ENCODE data around the gene TAC3.

The TAC3 gene

DNA sequence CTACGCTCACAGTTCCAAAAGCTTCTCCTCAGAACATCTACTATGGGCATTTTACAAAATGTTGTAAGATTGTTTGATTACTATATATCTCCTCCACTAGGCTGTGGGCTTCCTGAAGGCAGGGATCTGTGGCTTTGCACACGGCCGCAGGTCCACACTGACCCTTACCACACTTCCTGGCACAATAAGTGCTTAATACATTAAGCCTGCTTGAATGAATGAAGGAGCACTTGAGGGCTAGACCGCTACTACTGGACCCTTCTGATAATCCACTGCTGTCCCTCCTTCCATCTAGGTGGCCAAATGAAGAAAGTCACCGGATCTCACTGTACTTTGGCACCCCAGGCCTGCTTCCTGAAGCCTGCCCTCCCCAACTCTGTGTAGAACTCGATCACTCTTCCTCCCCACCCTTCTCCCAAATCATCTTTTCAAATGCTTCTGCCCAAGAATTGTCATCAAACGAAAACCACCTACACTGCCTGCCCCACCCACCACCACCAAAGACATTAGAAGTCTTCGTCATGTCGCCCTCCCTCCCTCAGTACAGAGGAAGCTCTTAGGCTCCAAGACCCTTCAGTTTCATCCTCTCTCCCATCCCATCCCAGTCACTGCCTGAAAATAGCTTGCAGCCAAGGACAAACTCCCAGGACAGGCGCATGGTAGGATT is 9.4 kb downstream of the TAC3 start:
- DNase-seq (ENCODE audit: insufficient read length, low spot score) (no peak), FAIRE-seq (no peak)

DNA sequence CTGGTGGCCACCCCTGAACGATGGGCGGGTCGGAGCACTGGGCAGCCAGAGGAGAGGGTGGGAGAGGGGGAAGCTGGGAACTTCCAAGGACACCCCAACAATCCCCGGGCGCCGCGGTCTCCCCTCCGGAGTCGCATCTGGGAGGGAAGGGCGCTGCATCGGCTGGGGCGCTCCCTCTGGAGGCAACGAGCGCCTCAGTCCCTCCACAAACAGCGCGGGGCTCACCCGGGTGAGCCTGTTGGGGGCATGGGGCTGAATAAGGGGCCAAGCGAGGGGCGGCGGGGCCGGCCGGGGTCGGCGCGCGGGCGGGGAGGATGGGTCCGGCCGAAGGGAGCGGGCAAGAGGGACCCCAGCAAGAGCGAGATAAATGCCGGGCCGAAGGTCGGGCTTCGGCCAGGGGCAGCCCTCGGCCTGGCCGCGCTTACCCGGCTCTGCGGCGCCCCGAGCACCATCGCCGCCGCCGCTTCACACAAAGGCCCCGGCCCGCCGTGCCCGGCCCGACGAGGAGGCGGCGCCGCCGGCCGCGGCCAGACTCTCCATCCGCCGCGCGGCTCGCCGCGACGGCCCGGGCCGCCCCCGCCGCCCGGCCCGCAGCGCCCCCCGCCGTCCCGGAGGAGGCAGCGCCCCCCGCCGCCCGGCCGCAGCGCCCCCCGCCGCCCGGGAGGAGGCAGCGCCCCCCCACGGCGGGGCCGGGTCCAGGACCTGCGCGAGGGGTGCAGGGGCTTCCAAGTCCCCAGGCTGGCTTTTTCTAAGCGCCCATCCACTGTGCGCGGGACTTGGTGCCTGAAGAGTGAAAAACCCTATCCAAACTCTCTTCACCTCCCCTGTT is 10.1 kb downstream of the TAC3 start, which contains the start of gene ZBTB39:
Gene ZBTB39, minus strand, starts transcription at position 567 of the 829 bp plus-strand sequence. CDS start 1,629 bp downstream, outside the sequence.
- peak; percentile 83 for DNase-seq (ENCODE audit: insufficient read length, low spot score)
- no peak for FAIRE-seq

DNA sequence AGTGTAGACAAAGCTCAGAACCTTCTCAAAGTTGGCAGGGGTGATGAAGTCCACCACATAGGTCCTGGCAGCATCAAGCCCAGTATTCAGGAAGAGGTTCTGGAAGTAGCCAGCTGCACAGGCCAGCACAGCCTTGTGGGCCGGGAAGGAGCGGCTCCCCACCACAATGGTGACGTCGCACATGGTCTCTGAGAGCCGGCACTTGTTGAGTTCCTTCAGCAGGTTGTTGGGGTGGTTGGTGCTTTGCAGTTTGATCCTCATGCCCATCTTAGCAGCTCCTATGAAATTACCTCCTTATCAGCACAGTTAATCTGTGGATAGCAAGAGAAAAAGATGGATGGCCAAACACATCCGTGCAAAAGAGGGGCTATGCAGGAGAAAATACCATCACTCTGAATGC is 11.7 kb downstream of the TAC3 start:
- DNase-seq (ENCODE audit: insufficient read length, low spot score) = no peak
- FAIRE-seq = no peak

DNA sequence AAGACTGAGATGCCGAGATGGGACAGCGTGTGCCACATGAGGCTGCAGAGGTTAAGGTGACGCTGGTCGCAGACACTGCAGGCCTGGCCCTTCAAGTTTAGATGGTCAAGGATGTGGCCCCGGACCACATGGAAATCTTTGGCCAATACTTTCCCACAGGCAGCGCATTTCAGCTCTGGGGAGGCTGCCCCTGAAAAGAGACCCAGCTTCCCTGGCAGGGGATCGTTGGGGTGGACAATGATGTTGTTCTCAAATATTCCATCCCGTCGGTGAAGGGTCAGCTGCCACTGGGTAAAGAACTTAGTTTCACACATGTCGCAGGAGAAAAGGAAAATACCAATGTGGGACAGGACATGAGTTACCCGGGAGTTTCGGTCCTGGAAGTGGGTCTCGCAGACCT is 12.9 kb downstream of the TAC3 start:
- FAIRE-seq (no peak), DNase-seq (ENCODE audit: insufficient read length, low spot score) (no peak)

DNA sequence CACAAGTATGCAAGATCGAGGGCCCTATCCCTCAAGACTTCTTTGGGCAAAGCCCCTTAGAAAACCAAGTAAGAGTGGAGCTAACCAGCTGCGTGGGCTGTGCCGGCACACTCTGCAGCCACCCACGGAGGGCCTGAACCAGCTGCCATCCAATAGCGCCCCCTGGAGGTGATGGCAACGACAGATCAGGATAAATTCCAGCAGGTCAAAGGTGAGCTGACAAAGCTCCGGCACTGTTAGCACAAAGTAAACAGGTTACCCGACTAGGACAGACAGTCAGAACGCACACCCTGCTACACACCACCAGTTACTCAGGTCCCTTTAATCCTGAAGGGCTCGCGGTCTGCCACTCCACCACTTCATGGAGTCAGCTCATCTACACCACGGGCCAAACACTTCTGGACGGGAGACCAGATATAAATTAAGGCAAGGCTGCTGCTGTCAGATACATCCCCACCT is 14.9 kb downstream of the TAC3 start:
- peak; percentile 56 for DNase-seq (ENCODE audit: insufficient read length, low spot score)

DNA sequence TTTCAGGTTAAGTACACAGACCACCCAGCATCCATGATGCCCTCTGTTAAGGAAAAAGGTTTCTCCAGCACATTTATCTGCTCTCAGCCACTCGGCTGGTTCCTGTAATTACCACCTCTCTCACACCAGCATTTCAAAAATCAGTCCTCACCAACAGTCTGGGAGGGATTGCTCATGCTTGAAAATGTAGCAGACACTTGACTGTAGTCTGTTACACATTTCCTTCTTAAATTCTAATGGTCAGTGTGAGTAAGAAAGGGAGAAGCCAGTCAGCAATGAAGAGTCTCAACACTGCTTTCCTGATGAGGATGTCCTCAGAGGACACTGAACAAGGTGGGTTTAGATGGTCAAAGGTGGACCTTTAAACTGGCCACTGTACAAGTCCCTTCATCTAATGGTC is 15.9 kb downstream of the TAC3 start:
- DNase-seq (ENCODE audit: insufficient read length, low spot score) = no peak
- FAIRE-seq = no peak

More for the DNA sequence above, 14.9 kb downstream of the TAC3 start:
- FAIRE-seq = peak; percentile 18

DNA sequence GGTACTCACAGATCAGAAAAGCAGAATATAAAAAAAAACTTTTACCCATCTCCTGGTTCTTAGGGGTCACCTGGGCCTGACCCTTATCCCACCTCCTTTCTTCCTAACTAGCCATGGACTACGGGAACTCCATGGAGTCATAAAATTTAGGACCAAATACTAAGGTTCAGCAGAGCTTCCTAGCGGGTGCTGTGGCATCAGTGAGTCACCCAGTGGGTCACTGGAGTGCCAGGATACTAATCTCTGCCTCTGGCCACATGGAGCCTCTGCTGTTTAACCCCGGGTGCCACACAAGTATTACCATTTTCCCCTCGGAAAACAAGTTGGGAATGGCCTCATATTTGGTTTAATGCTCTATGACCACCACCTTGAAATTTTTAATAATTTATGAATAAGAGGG is 16.9 kb downstream of the TAC3 start:
- no peak for FAIRE-seq
- DNase-seq (ENCODE audit: insufficient read length, low spot score) = no peak

DNA sequence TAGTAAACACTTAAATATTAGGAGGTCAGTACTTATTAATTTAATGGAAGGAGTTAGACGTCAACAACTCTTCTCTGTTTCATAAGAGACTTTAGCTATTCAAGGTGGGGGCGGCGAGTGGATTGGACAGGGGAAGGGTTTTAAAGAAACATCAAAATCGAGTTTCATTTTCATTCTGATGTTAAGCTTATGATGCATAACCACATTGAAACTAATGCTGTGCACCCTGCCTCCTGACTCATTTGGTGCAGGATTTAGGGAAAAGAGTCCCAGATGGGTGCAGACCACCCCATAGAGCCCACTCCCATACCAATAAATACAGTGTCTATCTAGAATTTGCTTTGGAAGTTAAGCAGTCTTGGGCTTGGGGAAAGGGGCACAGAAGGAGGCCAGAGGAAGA is 17.3 kb downstream of the TAC3 start:
- DNase-seq (ENCODE audit: insufficient read length, low spot score) = peak; percentile 68
- FAIRE-seq = peak; percentile 94

DNA sequence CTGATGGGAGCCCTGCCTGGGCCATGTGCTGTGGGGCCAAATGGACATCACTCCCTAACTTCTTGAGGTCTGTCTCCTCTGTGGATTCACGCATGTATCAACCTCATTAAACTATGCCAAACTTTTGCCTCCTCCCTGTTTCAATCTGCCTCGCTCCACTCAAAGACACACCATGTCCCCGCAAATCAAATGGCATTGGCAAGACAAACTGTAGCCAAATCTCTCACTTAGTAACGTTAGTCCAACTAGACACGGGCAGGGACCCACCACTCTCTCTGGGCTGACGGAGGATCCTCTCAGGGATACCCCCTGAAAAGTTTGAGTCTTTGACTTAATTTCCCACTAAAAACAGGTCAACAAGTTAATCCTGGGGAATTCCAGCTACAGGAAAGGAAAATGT is 18.0 kb downstream of the TAC3 start:
- no peak for DNase-seq (ENCODE audit: insufficient read length, low spot score)
- no peak for FAIRE-seq

DNA sequence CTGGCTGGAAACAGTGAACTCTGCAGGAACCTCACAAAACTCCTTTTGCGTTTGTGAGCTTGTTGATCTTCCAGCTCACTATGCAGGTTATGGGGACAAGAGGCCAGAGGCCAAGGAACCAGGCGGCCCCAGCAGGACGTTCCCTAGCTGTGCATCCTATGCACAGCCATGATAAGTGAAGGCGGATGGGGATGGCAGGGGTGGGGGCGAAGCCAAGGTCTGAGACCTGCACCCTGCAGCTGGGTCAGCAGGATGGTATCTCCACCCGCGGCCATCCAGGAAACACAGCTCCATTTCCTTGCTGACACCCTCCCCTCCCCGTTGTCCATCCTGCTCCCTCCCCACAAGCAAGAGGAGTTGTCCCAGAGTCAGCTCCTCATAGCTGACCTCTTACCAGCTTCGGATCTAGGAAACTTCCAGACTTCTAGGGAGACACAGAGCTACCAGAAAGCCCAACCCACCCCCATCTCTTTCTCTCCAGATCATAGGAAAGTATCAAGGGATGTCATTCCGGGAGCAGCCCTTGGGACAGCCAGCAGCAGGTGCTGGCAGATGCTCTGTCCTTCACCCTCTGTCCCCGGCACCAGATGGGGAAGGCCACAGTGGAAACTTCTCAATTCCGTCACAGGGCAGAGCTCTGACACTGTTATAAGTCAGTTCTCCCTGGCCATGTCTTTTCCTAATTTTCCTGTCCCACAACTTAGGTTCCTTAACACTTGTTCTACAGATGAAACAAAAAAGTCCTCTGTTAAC is 19.4 kb downstream of the TAC3 start:
- no peak for FAIRE-seq
- DNase-seq (ENCODE audit: insufficient read length, low spot score) = no peak

DNA sequence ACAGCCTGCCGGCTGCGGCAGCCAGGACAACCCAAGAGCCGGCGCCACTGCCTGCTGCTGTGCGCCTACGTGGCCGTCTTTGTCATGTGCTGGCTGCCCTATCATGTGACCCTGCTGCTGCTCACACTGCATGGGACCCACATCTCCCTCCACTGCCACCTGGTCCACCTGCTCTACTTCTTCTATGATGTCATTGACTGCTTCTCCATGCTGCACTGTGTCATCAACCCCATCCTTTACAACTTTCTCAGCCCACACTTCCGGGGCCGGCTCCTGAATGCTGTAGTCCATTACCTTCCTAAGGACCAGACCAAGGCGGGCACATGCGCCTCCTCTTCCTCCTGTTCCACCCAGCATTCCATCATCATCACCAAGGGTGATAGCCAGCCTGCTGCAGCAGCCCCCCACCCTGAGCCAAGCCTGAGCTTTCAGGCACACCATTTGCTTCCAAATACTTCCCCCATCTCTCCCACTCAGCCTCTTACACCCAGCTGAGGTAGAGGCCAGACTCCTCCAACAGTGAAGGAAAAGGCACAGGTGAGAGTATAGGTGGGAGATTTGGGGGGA is 20.3 kb downstream of the TAC3 start:
- FAIRE-seq (no peak), DNase-seq (ENCODE audit: insufficient read length, low spot score) (no peak)

DNA sequence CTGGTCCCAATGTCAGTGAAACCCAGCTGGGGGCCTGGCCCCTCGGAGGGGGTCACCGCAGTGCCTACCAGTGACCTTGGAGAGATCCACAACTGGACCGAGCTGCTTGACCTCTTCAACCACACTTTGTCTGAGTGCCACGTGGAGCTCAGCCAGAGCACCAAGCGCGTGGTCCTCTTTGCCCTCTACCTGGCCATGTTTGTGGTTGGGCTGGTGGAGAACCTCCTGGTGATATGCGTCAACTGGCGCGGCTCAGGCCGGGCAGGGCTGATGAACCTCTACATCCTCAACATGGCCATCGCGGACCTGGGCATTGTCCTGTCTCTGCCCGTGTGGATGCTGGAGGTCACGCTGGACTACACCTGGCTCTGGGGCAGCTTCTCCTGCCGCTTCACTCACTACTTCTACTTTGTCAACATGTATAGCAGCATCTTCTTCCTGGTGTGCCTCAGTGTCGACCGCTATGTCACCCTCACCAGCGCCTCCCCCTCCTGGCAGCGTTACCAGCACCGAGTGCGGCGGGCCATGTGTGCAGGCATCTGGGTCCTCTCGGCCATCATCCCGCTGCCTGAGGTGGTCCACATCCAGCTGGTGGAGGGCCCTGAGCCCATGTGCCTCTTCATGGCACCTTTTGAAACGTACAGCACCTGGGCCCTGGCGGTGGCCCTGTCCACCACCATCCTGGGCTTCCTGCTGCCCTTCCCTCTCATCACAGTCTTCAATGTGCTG is 21.0 kb downstream of the TAC3 start:
- FAIRE-seq = no peak
- DNase-seq (ENCODE audit: insufficient read length, low spot score) = no peak

DNA sequence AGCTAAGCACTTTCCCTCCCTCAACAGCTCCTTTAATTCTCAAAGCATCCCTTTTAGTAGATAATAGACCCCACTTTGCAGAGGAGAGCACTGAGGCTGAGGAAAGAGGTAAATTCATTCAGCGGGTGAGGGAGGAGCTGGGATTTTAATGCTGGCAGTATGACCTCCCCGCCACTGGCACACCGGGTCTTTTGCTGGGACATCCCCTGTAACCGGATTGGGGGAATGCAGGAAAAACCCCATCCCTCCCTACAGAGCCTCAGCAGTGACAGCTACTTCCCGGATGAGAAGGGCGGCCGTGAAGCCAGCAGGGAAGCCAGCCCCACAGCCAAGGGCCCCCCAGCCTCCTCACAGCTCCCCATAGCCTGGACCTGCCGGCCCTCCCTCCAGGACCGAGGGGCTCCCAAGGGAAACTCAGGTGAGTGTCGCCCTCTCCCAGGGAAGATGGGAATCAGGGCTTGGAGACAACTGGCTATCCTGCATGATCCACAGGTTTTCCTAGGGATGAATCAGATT is 22.0 kb downstream of the TAC3 start:
- no peak for FAIRE-seq

DNA sequence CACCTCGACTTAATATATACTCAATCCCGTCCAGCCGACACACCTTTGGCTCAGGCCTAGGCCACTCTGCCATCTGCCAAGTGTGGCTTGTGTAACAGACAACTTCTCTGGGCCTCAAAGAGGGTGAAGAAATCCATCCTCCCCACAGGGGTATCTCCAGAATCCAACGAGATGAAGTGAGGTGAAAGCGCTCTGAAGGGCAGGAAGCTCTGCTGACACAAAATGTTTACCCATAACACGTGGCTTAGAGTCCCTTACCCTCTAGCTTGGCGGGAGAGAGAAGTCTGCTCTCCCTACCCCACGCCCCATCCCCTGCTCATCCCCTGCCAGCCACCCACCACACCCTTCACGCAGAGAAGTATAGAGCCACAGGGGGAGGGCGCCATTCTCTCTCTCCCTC is 23.0 kb downstream of the TAC3 start:
- no peak for FAIRE-seq
- DNase-seq (ENCODE audit: insufficient read length, low spot score) = no peak

More for the DNA sequence above, 22.0 kb downstream of the TAC3 start:
- DNase-seq (ENCODE audit: insufficient read length, low spot score) = no peak

DNA sequence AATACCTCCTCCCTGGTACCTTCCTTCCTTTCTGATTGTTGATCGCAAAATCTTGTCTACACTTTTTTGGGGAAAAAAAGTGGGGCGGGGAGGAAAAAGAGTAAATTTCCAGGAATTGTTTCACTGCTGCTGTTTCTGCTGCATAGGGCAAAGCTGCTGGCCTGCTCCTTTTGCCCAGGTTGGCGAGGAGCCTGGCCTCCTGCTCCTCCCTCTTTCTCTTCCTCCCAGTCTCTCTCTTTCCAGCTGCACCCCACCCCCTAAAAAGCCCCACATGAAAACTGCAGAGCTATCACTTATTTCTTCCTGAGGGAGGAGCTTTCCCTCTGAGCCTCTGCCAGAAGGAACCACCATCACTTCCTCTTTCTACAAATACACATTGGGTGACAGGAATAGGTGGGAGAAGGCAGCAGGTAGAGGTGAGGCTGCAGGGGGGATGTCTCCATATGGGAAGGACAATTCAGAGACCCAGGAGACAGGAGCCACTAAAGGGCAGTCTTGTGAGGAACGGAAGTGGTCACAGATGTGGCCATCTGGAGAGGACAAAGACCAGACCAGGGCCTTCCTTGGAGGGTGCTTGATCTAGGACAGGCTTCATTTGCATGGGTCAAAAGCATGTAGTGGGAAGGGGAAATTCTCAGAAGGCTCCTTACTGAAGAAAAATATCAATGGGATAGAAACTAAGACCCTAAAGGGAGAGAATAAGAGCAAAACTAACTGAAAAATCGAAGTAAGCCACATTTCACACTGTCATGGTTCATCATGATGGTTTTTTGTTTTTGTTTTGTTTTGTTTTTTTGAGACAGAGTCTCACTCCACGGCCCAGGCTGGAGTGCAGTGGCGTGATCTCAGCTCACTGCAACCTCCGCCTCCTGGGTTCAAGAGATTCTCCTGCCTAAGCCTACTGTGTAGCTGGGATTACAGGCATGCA is 24.7 kb downstream of the TAC3 start:
- peak; percentile 76 for FAIRE-seq
- DNase-seq (ENCODE audit: insufficient read length, low spot score) = no peak

DNA sequence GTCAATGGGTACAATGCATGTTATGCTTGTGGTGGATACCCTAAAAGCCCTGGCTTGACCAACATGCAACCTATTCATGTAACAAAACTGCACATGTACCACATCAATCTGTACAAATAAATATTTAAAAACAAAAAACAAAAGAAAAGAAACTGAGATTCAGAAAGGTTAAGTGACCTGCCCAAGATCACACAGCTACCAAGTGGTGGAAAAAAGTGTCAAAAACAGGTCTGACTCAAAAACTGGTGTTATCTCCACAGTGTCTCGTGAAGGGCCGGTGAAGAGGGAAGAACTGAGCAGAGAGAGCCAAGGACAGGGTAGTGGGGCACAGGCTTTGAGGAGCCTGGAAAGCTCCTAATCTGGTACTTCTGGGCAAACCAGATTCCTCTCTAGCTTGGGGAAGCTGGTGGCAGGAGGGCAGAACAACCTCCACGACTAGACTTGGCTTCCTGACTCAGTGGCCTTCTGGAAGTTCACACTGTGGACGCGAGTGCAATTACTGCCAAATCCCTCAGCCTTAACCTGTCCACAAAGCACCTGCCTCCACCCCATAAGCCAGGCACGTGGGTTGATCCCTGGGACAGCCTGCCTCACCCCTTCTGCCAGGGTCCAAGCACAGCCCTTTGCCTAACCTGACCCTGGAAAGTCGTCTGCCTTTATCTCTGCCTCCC is 25.5 kb downstream of the TAC3 start:
- DNase-seq (ENCODE audit: insufficient read length, low spot score) (no peak), FAIRE-seq (no peak)

DNA sequence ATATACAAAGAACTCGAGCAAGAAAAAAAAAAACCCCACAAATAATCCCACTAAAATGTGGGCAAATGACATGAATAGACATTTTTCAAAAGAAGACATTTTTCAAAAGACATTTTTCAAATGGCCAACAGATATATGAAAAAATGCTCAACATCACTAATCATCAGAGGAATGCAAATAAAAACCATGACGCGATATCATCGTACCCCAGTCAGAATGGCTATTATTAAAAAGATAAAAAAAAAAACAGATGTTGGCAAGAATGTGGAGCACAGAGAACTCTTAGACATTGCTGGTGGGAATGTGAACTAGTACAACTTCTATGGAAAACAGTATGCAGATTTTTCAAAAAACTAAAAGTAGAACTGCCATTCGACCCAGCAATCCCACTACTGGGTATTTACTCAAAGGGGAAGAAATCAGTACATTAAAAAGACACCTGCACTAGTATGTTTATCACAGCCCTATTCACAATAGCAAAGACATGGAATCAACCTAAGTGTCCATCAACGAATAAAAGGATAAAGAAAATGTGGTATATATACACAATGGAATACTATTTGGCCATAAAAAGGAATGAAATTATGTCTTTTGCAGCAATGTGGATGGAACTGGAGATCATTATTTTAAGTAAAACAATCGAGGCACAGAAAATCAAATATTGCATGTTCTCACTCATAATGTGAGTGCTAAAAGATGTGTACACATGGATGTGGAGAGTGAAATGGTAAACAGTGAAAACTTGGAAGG is 26.3 kb downstream of the TAC3 start:
- FAIRE-seq = no peak
- no peak for DNase-seq (ENCODE audit: insufficient read length, low spot score)

All from GM19239 (cell line).